DND-41 (cell line): ENCODE data around the gene TMEM255A.

Experiments used
- EZH2 ChIP-seq: IDR thresholded peaks from 3 replicates; pipeline ENCODE4 v1.6.1; 2012; ENCODE audit warnings: borderline replicate concordance, low read depth, mild to moderate bottlenecking, moderate library complexity, low read length, inconsistent platforms; ENCODE audit not compliant: severe bottlenecking
- TF ChIP-seq, protein P1 (sequence below): IDR thresholded peaks from 2 replicates; pipeline ENCODE4 v1.5.1; 2012; ENCODE audit warnings: borderline replicate concordance, low read length, moderate library complexity, mild to moderate bottlenecking; ENCODE audit not compliant: poor library complexity, severe bottlenecking; ENCODE audit errors: extremely low read depth

DNA sequence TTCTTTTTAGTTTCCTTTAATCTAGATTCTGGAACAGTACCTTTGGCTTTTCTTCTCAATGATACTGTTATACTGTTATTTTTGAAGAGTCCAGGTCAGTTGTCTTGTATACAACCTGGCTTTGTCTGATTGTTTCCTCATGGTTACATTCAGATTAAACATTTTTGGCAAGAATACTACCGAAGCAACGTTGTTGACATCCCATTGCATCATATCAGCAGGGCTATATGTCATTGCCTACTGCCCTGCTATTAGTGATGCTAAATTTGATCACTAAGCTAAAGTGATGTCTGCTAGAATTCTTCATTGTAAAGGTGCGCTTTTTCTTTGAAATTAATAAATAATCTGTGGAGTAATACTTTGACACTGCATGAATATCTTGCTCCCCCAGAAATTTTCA lies 44.8 kb upstream of the TMEM255A start:
- TF ChIP-seq, protein P1, sequence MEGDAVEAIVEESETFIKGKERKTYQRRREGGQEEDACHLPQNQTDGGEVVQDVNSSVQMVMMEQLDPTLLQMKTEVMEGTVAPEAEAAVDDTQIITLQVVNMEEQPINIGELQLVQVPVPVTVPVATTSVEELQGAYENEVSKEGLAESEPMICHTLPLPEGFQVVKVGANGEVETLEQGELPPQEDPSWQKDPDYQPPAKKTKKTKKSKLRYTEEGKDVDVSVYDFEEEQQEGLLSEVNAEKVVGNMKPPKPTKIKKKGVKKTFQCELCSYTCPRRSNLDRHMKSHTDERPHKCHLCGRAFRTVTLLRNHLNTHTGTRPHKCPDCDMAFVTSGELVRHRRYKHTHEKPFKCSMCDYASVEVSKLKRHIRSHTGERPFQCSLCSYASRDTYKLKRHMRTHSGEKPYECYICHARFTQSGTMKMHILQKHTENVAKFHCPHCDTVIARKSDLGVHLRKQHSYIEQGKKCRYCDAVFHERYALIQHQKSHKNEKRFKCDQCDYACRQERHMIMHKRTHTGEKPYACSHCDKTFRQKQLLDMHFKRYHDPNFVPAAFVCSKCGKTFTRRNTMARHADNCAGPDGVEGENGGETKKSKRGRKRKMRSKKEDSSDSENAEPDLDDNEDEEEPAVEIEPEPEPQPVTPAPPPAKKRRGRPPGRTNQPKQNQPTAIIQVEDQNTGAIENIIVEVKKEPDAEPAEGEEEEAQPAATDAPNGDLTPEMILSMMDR, result no peak
- no peak for TF ChIP-seq EZH2
